Fibroblast of lung (primary cell): ENCODE measurements around the gene MTMR3.

Experiments used
- CTCF ChIP-seq, 2 donors: IDR thresholded peaks in 1 of 2; conservative IDR thresholded peaks in 1 of 2; 1 replicate in 1 of 2; 2 replicates in 1 of 2; pipeline ENCODE4 v1.5.1; 2011 to 2012; ENCODE audit warnings: low read length in 2 of 2, control low read depth in 1 of 2, inconsistent platforms in 1 of 2, low read depth in 1 of 2, mild to moderate bottlenecking in 1 of 2
- EZH2 ChIP-seq: IDR thresholded peaks from 2 replicates; pipeline ENCODE4 v1.5.1; 2012; ENCODE audit warnings: low read length, control low read depth, mild to moderate bottlenecking; ENCODE audit errors: missing control alignments

GRCh38 chr22:29833392-29833965 is 49.5 kb upstream of the MTMR3 start:
- TF ChIP-seq CTCF (conservative IDR thresholded peaks at IDR 0.05 in 1 of 2, IDR thresholded peaks at IDR 0.05 in 1 of 2; ENCODE audit: low read depth in 1 of 2, low read length in 2 of 2) (no peak), EZH2 (no peak)
